ENCODE data around the gene SLC6A14. TPM values are rescaled to one million over a fixed set of nuclear protein-coding genes. Genes with fewer than 3 reads are reported as not detected.

Gene SLC6A14
- total RNA-seq, 1 donor from 2014 or later: 10.1 TPM

DNA sequence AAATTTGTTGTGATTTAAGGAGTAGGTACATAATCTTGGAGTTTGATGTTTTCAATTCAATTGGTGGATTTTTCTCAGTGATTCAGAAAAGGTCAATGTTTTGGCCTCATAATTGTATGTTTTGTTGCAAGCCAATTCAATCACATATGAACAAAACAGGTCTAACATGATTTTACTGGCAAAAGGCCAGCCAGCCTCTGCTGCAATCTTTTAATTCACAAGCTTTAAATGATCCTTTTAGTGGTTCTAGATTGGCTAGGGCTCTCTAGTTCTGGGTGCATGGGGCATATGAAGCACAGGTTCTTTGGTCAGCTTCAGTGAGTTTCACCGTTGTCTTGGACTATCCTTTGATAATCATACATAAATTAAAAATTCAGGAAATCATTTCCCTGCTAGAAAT, 19.2 kb upstream of the SLC6A14 start:
- H3K36me3 ChIP-seq: no peaks in the 10 kb centered on the region
- TF ChIP-seq POLR2AphosphoS5 (IDR thresholded peaks at IDR 0.05; ENCODE audit: insufficient read depth in 1 of 2, low read depth in 1 of 2): no peak
- no peak for TF ChIP-seq POLR2A (IDR thresholded peaks at IDR 0.05)
- TF ChIP-seq, protein P1, sequence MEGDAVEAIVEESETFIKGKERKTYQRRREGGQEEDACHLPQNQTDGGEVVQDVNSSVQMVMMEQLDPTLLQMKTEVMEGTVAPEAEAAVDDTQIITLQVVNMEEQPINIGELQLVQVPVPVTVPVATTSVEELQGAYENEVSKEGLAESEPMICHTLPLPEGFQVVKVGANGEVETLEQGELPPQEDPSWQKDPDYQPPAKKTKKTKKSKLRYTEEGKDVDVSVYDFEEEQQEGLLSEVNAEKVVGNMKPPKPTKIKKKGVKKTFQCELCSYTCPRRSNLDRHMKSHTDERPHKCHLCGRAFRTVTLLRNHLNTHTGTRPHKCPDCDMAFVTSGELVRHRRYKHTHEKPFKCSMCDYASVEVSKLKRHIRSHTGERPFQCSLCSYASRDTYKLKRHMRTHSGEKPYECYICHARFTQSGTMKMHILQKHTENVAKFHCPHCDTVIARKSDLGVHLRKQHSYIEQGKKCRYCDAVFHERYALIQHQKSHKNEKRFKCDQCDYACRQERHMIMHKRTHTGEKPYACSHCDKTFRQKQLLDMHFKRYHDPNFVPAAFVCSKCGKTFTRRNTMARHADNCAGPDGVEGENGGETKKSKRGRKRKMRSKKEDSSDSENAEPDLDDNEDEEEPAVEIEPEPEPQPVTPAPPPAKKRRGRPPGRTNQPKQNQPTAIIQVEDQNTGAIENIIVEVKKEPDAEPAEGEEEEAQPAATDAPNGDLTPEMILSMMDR (IDR thresholded peaks at IDR 0.05): no peak
- no peak overlapping the region for H3K27ac ChIP-seq
- DNase-seq (ENCODE audit: extremely low spot score in 2 of 2): no peak
- H3K9me3 ChIP-seq: no peaks in the 10 kb centered on the region
- H3K27me3 ChIP-seq: no peaks in the 10 kb centered on the region
- intact Hi-C loops (cut with DNase I): no loop called here
- no peaks in the 10 kb centered on the region for H3K4me1 ChIP-seq
- H3K4me3 ChIP-seq: no peak overlapping the region

DNA sequence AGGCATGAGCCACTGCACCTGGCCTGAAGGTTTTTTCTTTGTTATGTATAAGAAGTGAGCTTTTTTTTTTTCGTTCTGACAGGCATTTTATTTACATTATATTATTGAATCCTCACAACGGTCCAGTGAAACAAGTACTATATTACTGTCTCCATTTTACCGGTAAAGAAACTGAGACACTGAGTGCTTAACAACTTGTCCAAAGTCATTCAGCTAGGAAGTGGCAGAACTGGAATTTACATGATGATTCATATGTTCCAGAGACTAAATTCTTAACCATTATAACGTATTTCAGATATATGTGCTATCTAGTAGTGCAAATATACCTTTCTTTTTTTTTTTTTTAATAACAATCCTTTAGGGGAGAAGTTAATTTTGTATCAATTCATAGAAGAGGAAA, 18.4 kb upstream of the SLC6A14 start:
- no peak for DNase-seq (ENCODE audit: extremely low spot score in 2 of 2)
- Histone ChIP-seq H3K9me3 (no peaks in the 10 kb centered on the region), H3K4me1 (no peaks in the 10 kb centered on the region), H3K27me3 (no peaks in the 10 kb centered on the region), H3K4me3 (no peak overlapping the region), H3K27ac (no peak overlapping the region), H3K36me3 (no peaks in the 10 kb centered on the region)
- no peak for TF ChIP-seq POLR2AphosphoS5 (IDR thresholded peaks at IDR 0.05; ENCODE audit: insufficient read depth in 1 of 2, low read depth in 1 of 2)
- no peak for TF ChIP-seq POLR2A (IDR thresholded peaks at IDR 0.05)
- TF ChIP-seq, protein P1 (IDR thresholded peaks at IDR 0.05): no peak
- intact Hi-C loops (cut with DNase I): no loop called here

DNA sequence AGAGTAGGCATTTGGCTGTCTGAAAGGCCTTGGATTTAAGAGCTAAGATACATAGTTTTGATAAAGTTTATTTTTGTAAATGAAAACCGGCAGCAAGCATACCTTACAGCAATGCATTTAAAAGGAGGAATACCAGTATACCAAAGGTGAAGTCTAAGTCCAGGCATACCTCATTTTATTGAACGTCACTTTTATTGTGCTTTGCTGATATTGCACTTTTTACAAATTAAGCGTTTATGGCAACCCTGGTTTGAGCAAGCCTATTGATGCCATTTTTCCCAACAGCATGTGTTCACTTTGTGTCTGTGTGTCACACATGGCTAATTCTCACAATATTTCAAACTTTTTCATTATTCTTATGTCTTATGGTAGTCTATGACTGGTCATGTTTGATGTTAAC, 8.4 kb upstream of the SLC6A14 start:
- intact Hi-C loops (cut with DNase I): no loop called here

DNA sequence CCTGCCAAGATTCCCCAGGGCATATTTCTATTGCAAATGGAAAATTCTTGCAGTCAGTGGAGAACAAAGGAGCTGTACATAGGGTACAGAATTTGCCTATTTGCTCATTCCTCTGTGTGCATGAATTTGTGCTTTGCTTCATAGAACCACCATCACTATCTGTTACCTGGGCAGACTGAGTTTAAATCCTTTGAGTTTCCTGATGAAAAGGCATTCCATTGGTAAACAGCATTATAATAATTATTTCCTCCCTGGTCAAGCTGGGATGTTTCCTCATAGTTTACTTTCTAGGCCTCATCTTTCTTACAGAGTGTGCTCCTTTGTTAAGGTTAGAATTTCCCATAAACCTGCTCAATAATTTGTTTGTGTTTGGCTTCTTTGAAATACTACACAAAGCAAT, 809 bp upstream of the SLC6A14 start:
- no peak for DNase-seq (ENCODE audit: extremely low spot score in 2 of 2)
- intact Hi-C loops (cut with DNase I): no loop called here
- no peak overlapping the region for H3K4me3 ChIP-seq
- TF ChIP-seq, protein P1 (IDR thresholded peaks at IDR 0.05): no peak
- no peak for TF ChIP-seq POLR2A (IDR thresholded peaks at IDR 0.05)
- TF ChIP-seq POLR2AphosphoS5 (IDR thresholded peaks at IDR 0.05; ENCODE audit: insufficient read depth in 1 of 2, low read depth in 1 of 2): no peak
- no peaks in the 10 kb centered on the region for H3K27me3 ChIP-seq
- no peaks in the 10 kb centered on the region for H3K36me3 ChIP-seq
- H3K9me3 ChIP-seq: no peaks in the 10 kb centered on the region
- H3K4me1 ChIP-seq: no peaks in the 10 kb centered on the region
- no peak overlapping the region for H3K27ac ChIP-seq

More for the DNA sequence above, 8.4 kb upstream of the SLC6A14 start:
- Histone ChIP-seq H3K4me3 (no peak overlapping the region), H3K9me3 (no peaks in the 10 kb centered on the region), H3K36me3 (no peaks in the 10 kb centered on the region), H3K27me3 (no peaks in the 10 kb centered on the region), H3K27ac (no peak overlapping the region), H3K4me1 (no peaks in the 10 kb centered on the region)
- DNase-seq (ENCODE audit: extremely low spot score in 2 of 2): no peak
- TF ChIP-seq POLR2A (IDR thresholded peaks at IDR 0.05) (no peak), POLR2AphosphoS5 (IDR thresholded peaks at IDR 0.05; ENCODE audit: insufficient read depth in 1 of 2, low read depth in 1 of 2) (no peak)
- TF ChIP-seq, protein P1 (IDR thresholded peaks at IDR 0.05): no peak

DNA sequence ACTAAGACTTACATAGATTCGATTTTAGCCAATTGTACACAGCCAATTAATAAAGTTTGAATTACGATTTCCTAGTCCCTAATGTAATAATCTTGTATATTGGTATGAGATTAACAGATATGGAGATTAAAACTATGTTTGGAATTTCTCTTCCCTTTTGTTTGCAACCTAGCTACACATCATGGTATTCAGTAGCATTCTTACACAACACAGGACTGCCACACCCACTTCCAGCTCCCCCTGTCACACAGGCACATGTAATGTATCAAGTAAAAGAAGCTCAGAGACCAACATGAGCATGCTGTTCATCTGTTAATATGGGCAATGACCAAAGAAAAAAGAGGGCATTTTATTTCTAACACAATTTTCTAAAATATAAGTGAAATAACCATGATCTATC, 12.8 kb downstream of the SLC6A14 start:
- DNase-seq (ENCODE audit: extremely low spot score in 2 of 2): no peak
- TF ChIP-seq, protein P1 (IDR thresholded peaks at IDR 0.05): no peak
- TF ChIP-seq POLR2A (IDR thresholded peaks at IDR 0.05): no peak
- no peaks in the 10 kb centered on the region for H3K27me3 ChIP-seq
- H3K27ac ChIP-seq: no peak overlapping the region
- no peaks in the 10 kb centered on the region for H3K9me3 ChIP-seq
- intact Hi-C loops (cut with DNase I): no loop called here
- no peak overlapping the region for H3K4me3 ChIP-seq
- H3K4me1 ChIP-seq: no peaks in the 10 kb centered on the region
- H3K36me3 ChIP-seq: no peaks in the 10 kb centered on the region

Measured in vagina (tissue), 2 donors.